NT2/D1 (cell line): ENCODE data around the gene EPOP.

Experiments used
- YY1 ChIP-seq: IDR thresholded peaks from 2 replicates; pipeline ENCODE4 v1.6.1; 2011; ENCODE audit not compliant: insufficient read length, insufficient read depth
- ZNF274 ChIP-seq: IDR thresholded peaks from 2 replicates; pipeline ENCODE4 v1.6.1; 2011; ENCODE audit warnings: mild to moderate bottlenecking, low read depth, low read length

GRCh38 chr17:38687286-38687685, 12.5 kb upstream of the EPOP start:
- TF ChIP-seq ZNF274 (no peak), YY1 (no peak)
